Measurements from ENCODE around the gene GSX2. TPM values are rescaled to one million over a fixed set of nuclear protein-coding genes. Genes with fewer than 3 reads are reported as not detected.

Gene GSX2
- total RNA-seq, 1 experiment from 2014 or later: not detected

- CTCF ChIA-PET: interaction anchor here (0.7 kb wide), 1 partner anchor 19 kb away, joined by 3 read pairs; the partner anchor contains the start of gene GSX2
- Histone ChIP-seq H3K4me2 (ENCODE audit: low read length) (no peak overlapping the region), H3K9me3 (ENCODE audit: control insufficient read depth in 1 of 2, insufficient read depth in 1 of 2, low read depth in 1 of 2, low read length in 2 of 2) (no peaks in the 10 kb centered on the region), H3K79me2 (ENCODE audit: insufficient read depth, low read length) (no peaks in the 10 kb centered on the region), H3K36me3 (ENCODE audit: control insufficient read depth in 1 of 2, insufficient read depth in 2 of 2, low read length in 2 of 2) (no peaks in the 10 kb centered on the region), H3K4me1 (ENCODE audit: control insufficient read depth in 1 of 2, insufficient read depth in 2 of 2, low read length in 2 of 2) (no peaks in the 10 kb centered on the region), H3K9ac (ENCODE audit: low read length) (no peak overlapping the region), H2AFZ (ENCODE audit: low read depth, low read length, poor library complexity, severe bottlenecking) (no peak overlapping the region), H3K9me2 (ENCODE audit: insufficient read depth) (no peaks in the 10 kb centered on the region), H3K4me3 (replicated peaks in 1 of 2; ENCODE audit: low read depth in 1 of 2, low read length in 2 of 2) (no peak overlapping the region), H3K27me3 (ENCODE audit: insufficient read depth, low read length) (no peaks in the 10 kb centered on the region), H3K27ac (ENCODE audit: low read depth, low read length) (no peak overlapping the region), H4K20me1 (ENCODE audit: insufficient read depth) (no peaks in the 10 kb centered on the region)
- no TSS peak for BruUV-seq (replicated peaks)
- RAD21 ChIA-PET (ENCODE audit: low non-redundant PET in 1 of 2, low total read pairs in 2 of 2, uncharacterized antibody in 2 of 2, unreplicated experiment in 2 of 2): interaction anchor here in 1 of 2 experiments (0.6 kb wide), 1 partner anchor 12 kb away, joined by 3 read pairs; no protein-coding TSS in a partner anchor
- no peak for DNase-seq (ENCODE audit: low read depth, low spot score)
- ATAC-seq: no peak
- intact Hi-C loops (cut with micrococcal nuclease): no loop called here
- no peak for TF ChIP-seq FOSL1 (IDR thresholded peaks at IDR 0.05; ENCODE audit: low read depth)
- TF ChIP-seq, protein P1, sequence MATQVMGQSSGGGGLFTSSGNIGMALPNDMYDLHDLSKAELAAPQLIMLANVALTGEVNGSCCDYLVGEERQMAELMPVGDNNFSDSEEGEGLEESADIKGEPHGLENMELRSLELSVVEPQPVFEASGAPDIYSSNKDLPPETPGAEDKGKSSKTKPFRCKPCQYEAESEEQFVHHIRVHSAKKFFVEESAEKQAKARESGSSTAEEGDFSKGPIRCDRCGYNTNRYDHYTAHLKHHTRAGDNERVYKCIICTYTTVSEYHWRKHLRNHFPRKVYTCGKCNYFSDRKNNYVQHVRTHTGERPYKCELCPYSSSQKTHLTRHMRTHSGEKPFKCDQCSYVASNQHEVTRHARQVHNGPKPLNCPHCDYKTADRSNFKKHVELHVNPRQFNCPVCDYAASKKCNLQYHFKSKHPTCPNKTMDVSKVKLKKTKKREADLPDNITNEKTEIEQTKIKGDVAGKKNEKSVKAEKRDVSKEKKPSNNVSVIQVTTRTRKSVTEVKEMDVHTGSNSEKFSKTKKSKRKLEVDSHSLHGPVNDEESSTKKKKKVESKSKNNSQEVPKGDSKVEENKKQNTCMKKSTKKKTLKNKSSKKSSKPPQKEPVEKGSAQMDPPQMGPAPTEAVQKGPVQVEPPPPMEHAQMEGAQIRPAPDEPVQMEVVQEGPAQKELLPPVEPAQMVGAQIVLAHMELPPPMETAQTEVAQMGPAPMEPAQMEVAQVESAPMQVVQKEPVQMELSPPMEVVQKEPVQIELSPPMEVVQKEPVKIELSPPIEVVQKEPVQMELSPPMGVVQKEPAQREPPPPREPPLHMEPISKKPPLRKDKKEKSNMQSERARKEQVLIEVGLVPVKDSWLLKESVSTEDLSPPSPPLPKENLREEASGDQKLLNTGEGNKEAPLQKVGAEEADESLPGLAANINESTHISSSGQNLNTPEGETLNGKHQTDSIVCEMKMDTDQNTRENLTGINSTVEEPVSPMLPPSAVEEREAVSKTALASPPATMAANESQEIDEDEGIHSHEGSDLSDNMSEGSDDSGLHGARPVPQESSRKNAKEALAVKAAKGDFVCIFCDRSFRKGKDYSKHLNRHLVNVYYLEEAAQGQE (IDR thresholded peaks at IDR 0.05; ENCODE audit: low read depth): no peak
- POLR2A ChIA-PET: interaction anchor here (0.6 kb wide), 1 partner anchor 321 kb away, joined by 5 read pairs; no protein-coding TSS in a partner anchor
Measured at GRCh38 chr4:54118850-54119589, 19.1 kb downstream of the GSX2 start.

GRCh38 chr4:54120518-54120917 lies 20.6 kb downstream of the GSX2 start:
- H3K36me3 ChIP-seq (ENCODE audit: control insufficient read depth in 1 of 2, insufficient read depth in 2 of 2, low read length in 2 of 2): no peaks in the 10 kb centered on the region
- POLR2A ChIA-PET: no interaction called here
- intact Hi-C loops (cut with micrococcal nuclease): no loop called here
- TF ChIP-seq JUND (IDR thresholded peaks at IDR 0.05) (no peak), ELF1 (IDR thresholded peaks at IDR 0.05; ENCODE audit: borderline replicate concordance, low read depth) (no peak), EGR1 (IDR thresholded peaks at IDR 0.05; ENCODE audit: low read depth) (no peak)
- TF ChIP-seq, protein P2, sequence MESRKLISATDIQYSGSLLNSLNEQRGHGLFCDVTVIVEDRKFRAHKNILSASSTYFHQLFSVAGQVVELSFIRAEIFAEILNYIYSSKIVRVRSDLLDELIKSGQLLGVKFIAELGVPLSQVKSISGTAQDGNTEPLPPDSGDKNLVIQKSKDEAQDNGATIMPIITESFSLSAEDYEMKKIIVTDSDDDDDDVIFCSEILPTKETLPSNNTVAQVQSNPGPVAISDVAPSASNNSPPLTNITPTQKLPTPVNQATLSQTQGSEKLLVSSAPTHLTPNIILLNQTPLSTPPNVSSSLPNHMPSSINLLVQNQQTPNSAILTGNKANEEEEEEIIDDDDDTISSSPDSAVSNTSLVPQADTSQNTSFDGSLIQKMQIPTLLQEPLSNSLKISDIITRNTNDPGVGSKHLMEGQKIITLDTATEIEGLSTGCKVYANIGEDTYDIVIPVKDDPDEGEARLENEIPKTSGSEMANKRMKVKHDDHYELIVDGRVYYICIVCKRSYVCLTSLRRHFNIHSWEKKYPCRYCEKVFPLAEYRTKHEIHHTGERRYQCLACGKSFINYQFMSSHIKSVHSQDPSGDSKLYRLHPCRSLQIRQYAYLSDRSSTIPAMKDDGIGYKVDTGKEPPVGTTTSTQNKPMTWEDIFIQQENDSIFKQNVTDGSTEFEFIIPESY (IDR thresholded peaks at IDR 0.05; ENCODE audit: extremely low read depth, insufficient replicate concordance, low read length): no peak
- ATAC-seq (no peak), DNase-seq (ENCODE audit: low read depth, low spot score) (no peak)
- H3K4me3 ChIP-seq (replicated peaks in 1 of 2; ENCODE audit: low read depth in 1 of 2, low read length in 2 of 2): no peak overlapping the region
- no TSS peak for BruUV-seq (replicated peaks)
- RAD21 ChIA-PET (ENCODE audit: low non-redundant PET in 1 of 2, low total read pairs in 2 of 2, uncharacterized antibody in 2 of 2, unreplicated experiment in 2 of 2): no interaction called here
- no peak overlapping the region for H3K27ac ChIP-seq (ENCODE audit: low read depth, low read length)
- no peaks in the 10 kb centered on the region for H3K9me3 ChIP-seq (ENCODE audit: control insufficient read depth in 1 of 2, insufficient read depth in 1 of 2, low read depth in 1 of 2, low read length in 2 of 2)
- no peaks in the 10 kb centered on the region for H3K9me2 ChIP-seq (ENCODE audit: insufficient read depth)
- no peak overlapping the region for H2AFZ ChIP-seq (ENCODE audit: low read depth, low read length, poor library complexity, severe bottlenecking)
- no peaks in the 10 kb centered on the region for H3K79me2 ChIP-seq (ENCODE audit: insufficient read depth, low read length)
- H4K20me1 ChIP-seq (ENCODE audit: insufficient read depth): no peaks in the 10 kb centered on the region
- CTCF ChIA-PET: no interaction called here
- H3K9ac ChIP-seq (ENCODE audit: low read length): no peak overlapping the region
- H3K4me2 ChIP-seq (ENCODE audit: low read length): no peak overlapping the region
- H3K27me3 ChIP-seq (ENCODE audit: insufficient read depth, low read length): no peaks in the 10 kb centered on the region
- no peaks in the 10 kb centered on the region for H3K4me1 ChIP-seq (ENCODE audit: control insufficient read depth in 1 of 2, insufficient read depth in 2 of 2, low read length in 2 of 2)

Measured in HCT116 (cell line).